GM19455 (cell line): ENCODE results near the gene HSPE1.
"Not testable (repeated sequence)": the region's sequence is repeated elsewhere in the genome, so short reads cannot be mapped to it uniquely, and the experiment has no call there.

Source experiments
- ATAC-seq: cut with Tn5 transposase; IDR thresholded peaks from one replicate; pipeline ENCODE4 v1.9.1; 2021; ENCODE audit not compliant: unreplicated experiment

HSPE1 gene

DNA sequence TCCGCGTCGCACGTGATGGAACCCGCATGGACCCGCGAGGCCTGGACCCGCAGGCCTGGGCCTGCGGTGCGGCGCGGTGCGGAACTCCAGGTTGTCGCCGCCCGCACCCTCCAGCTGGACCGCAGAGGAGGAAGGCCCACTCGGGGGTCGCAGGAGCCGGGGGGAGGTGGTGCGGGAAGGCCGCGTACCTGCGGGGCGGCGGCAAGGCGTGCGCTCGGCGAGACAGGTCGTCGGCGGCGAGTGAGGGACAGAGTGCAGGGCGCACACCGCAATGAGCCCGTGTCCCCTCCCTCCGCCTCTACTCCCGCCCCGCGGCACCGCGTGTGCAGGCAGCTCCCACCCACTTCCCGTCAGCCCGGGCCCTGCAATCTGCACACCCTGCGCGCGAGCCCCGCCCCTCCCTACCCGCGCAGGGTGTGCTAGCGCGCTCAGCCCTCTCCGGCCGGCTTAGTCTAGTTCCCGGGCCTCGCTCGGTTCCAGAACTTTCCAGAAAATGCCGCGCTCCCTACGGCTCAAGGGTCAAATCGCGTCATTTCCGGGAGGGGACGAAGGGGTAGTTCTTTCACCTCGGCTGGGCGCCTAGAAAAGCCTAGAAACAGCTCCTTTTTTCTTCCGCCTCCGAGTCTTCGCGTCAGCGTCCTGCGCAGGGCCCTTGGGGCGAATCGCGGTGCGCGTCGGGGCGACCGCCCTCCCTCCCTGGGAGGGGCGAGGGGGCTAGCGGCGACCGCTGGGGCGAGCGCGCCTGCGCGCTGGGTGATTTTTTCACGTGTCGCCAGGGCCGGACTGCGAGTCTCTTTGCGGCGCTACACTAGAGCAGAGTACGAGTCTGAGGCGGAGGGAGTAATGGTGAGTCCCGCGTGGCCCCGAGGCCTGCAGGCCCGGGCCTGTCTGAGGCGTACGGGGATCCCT is at the start of gene HSPE1, which contains the start of gene HSPD1:
TSS of gene HSPE1 (plus strand) at position 786 of the 909 bp plus-strand sequence. CDS start at position 844, 58 bp downstream.
TSS of gene HSPD1 (minus strand) at position 247 of the 909 bp plus-strand sequence. CDS start 992 bp downstream, outside the sequence.
- peak; percentile 78 for ATAC-seq

DNA sequence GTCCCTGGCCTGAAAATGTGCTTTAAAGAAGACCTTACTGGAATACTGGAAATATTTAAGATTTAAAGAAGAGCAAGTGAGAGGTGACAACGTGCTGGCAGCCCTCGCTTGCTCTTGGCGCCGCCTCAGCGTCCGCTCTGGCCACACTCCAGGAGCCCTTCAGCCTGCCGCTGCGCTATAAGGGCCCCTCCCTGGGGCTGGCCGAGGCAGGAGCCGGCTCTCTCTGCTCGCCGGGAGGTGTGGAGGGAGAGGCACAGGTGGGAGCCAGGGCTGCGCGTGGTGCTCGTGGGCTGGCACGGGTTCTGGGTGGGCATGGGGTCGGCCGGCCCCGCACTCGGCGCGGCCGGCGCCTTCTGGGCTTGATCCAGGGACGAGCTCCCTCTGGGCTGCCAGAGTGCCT is 49.7 kb upstream of the HSPE1 start:
- no peak for ATAC-seq

DNA sequence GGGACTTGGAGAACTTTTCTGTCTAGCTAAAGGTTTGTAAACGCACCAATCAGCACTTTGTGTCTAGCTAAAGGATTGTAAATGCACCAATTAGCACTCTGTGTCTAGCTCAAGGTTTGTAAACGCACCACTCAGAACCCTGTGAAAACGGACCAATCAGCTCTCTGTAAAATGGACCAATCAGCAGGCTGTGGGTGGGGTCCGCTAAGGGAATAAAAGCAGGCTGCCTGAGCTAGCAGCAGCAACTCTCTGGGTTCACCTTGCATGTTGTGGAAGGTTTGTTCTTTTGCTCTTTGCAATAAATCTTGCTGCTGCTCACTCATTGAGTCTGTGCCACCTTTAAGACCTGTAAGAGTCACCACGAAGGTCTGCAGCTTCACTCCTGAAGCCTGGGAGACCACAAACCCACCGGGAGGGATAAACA is 49.2 kb upstream of the HSPE1 start:
- not testable (repeated sequence) for ATAC-seq

DNA sequence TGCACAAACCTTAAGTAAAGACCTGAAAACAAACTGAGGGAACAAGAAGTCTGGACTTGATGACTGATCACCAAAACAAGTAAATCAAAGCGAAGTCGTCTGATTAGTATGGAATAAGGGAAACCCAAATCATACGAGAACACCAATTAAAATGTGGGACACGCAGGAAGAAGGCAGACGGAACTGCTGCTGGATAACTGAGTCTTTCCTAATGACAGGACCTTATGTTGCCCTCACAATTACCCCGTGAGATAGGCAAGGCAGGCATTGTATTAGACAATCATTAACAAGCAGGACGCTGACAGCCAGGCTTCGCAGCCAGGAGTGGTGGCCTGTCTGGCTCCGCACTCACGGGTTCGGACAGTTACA is 47.4 kb upstream of the HSPE1 start:
- no peak for ATAC-seq

DNA sequence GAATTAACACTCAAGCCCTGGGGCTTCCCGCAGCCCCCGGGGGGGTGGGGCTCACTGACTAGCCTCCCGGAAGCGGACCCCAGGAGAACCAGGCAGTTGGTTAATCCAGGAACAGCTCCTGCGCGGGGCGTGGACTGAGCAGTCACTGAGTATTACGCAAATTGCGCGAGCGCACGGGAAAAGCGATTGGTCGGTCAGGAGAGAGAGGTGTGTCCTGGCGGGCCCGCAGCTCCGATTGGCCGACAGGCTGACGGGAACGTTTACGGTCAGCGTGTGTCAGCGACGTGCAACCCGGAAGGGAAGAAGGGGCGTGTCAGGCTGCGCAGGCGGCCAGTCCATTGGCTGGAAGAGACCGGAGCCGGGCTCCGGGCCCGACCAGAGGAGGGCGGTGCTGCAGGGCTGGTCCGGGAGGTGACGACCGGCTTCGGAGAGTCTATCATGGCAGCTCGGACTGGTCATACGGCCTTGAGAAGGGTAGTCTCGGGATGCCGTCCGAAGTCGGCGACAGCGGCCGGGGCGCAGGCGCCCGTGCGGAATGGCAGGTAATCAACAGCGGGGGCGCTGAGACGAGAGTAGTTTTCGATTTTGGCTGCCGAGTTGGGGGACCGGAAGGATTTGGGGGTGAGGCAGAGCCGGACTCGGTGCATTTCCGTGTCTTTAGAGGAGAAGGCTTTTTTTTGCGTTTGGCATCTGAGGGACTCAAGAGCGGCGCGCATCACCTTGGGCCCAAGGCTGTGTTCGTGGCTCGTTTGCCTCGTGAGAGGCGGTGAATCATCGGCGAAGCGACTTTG is 46.9 kb upstream of the HSPE1 start, which contains the start of gene COQ10B:
TSS of gene COQ10B (plus strand) at position 430 of the 791 bp plus-strand sequence. CDS start at position 439, 9 bp downstream.
- peak; percentile 96 for ATAC-seq

DNA sequence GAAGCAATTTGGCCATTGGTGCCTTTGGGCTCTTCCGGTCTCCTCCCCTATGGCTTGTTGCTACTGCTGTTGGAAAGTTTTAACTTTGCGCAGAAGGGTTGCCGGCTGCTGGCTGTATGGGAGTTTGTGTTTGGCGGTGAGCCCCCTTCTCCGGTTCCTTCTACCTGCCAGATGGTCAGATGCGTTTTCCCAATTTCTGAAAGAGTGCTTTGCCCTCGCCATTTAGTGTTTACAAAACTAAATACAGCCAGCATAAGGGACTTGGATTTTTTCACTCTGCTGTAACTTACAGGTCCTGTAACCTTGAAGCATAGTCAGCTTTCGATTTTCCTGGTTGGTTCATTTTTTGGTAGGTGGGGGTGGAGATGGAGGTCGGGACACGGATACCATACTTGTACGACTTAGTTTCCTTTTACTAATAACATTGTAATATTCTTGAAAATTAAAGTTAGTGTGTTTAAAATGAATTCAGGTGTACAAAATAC is 46.2 kb upstream of the HSPE1 start:
- peak; percentile 37 for ATAC-seq

DNA sequence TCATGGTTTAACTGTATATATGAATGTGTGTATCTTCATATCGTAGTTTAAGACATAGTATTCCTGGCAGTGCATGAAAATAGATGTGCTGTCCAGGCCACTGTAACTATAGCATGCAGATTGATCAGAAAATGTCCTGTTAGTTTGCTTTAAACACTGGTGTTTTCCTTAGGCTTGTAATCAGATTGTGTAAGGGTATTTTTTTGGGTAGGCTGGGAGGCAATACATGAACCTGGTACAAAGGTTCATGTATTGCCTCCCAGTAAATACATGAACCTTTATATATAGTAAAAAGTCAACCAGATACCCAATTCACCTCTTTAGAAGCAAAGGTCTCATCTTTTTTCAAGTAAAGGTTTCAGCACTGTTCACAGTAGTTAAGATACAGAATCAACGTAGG is 45.3 kb upstream of the HSPE1 start:
- no peak for ATAC-seq

DNA sequence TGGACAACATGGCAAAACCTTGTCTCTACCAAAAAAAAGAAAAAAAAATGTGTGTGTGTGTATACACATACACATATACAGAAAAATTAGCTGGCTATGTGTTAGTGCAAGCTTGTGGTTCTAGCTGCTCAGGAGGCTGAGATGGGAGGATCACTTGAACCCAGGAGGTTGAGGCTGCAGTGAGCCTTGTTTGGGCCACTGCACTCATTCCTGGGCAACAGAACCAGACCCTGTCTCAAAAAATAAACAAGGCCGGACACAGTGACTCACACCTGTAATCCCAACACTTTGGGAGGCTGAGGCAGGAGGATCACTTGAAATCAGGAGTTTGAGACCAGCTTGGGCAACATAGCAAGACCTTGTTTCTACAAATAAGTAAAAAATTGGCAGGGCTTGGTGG is 44.8 kb upstream of the HSPE1 start:
- no peak for ATAC-seq

DNA sequence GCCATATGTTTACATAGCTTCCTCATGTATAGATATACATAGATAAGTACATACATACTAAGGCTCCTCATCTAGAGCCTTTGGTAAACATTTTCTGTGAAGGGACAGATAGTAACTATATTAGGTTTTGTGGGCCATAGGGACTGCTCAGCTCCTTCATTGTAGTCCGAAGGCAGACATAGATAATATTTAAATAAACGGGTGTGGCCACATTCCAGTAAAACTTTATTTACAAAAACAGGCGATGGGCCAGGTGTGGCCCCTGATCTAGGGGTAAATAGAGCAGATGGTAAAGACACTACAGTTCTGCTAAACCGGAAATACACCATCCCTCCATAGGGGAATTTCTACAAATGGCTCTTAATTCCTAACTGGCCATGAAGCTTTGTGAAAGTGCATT is 39.5 kb upstream of the HSPE1 start:
- ATAC-seq, result no peak

DNA sequence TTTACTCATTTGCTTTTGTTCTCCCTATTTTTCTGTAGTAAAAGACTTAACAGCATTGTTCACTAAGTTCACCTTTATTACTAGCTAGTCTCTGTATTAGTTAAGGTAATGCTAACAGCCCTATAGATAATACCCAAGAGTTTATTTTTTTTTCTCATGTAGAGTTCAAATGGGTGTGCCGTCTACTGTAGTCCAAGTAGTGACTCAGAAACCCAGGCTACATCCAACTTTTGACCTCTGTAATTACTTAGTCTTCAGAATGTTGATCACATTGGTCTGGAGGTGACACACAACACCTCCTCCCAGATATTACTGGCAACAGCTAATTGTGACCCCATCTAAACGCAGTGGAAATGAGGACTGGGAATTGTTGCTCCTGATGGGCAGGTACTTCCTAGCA is 39.1 kb upstream of the HSPE1 start:
- no peak for ATAC-seq

DNA sequence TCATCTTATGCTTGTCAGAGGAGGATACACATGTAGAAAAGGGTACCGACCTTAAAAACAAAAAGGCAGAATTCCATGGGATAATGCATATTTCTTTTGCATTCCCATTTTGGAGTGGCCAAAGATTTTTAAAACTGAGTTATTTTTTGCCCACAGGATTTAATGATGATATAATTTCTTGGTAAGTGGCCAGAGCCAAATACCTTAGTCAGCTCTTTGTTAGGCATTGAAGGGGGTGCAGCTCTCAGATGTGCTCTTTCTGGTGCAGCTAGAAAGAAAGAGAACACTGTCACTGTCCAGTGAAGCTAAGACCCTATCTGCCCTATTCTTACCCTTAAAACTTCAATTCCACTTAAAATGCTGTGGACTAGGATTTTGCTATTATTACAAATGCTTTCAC is 36.0 kb upstream of the HSPE1 start:
- ATAC-seq, result no peak

DNA sequence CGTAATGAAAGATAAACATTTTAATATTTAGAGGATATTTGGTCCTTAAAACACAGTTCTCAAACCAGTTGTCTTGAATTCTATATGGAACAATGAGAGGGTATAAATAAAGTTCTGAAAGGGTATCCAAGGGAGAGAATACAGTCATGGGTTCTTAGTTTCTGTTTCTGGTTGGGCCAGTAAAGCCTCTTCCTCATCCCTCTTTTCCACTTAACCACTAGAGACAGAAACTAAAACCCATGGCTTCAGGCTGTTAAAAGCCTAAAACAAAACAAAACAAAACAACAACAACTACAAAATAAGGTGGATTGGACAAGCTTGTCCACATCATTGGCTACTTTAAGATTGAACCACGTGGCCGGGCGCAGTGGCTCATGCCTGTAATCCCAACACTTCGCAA is 28.0 kb upstream of the HSPE1 start:
- ATAC-seq, result no peak

DNA sequence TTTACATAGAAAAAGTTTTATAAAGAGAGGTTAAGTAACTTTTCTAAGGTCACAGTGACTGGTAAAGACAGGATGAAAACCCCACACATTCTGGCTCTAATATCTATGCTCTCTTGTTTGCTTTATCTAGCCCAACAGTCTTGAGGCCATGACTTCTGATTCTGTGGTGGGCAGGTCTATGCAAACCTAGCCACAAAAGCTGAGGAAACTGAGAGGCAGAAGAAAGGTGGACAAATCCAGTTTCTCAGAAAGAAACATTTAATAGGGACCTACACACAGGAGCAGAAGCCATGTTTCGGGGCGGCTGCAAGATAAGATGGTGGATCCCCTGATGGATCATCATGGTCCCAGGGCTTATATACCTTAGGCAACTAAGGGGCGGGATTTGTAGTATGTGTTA is 22.4 kb upstream of the HSPE1 start:
- no peak for ATAC-seq

DNA sequence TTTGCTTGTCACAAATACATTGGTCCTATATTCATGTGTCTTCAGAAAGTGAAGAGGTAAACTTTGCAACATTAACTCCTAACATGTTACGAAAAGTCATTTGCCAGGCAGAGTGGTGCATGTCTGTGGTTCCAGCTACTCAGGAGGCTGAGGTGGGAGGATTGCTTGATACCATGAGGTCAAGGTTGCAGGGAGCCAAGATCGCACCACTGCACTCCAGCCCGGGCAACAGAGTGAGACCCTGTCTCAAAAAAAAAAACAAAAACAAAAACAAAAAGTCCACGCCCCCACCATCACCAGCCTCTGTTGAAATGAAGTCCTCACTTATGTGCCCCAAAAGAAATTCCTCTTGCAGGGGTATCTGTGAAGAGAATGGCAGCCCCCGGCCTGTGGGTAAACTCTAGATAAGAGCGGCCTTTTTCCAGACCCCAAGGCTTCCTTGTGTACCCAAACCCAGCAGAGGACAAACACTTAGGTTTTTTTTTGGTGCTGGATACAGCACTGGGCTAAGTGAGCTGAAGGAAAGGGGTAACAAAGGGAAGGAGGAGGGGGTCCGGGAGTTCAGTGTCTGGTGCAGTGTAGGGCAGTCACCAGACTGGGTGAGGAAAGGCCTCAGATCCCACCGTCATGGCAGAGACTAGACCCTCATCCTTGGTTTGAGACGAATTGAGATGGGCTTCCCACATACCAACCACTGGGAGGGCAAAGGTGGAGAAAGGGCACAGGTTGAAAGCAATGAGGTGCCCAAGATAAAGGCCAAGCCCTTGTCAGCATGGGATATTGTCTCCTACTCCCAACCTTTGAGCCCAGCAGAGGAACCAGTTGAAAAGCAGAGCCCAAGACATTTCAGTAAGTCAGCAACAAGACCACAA is 19.8 kb upstream of the HSPE1 start:
- ATAC-seq, result no peak

DNA sequence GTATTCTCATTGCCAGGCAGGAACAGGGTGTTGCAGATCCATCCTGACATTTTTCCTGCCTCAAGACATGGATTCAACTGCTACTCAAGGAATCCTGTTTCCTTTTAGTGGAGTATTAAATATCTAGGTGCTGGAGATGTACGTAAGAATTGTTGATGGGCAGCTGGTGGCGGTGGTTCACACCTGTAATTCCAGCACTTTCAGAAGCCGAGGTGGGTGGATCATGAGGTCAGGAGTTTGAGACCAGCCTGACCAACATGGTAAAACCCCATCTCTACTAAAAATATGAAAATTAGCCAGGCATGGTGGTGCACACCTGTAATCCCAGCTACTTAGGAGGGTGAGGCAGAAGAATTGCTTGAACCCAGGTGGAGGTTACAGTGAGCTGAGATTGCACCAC is 15.9 kb upstream of the HSPE1 start:
- not testable (repeated sequence) for ATAC-seq

DNA sequence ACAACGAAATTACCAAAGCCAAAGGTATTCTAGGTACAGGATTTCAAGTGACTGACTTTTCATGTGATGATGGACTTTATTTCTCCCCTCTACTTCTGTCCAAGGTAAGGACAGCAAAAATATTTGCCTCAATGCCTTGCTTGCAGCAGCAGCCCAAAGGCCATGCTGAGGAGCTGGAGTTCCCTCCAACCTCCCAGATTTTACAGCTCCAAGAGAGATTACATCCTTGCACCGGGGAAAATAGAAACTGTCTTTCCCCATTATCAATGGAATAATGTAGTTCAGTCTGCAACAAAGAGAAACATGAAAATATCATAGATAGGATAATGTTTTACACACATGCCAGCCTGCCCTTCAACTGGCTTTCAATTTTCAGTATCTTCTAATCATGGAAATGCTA is 14.0 kb upstream of the HSPE1 start:
- no peak for ATAC-seq

DNA sequence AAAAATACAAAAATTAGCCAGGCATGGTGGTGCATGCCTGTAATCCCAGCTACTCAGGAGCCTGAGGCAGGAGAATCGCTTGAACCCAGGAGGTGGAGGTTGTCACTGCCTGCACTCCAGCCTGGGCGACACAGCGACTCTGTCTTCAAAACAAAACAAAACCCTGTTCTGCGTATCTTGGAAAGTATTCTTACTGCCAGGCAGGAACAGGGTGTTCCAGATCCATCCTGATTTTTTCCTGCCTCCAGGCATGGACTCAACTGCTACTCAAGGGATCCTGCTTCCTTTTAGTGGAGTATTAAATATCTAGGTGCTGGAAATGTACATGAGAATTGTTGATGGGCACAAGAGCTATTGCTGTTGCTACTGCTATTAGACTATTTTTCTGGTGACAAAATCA is 12.8 kb upstream of the HSPE1 start:
- ATAC-seq, result no peak

DNA sequence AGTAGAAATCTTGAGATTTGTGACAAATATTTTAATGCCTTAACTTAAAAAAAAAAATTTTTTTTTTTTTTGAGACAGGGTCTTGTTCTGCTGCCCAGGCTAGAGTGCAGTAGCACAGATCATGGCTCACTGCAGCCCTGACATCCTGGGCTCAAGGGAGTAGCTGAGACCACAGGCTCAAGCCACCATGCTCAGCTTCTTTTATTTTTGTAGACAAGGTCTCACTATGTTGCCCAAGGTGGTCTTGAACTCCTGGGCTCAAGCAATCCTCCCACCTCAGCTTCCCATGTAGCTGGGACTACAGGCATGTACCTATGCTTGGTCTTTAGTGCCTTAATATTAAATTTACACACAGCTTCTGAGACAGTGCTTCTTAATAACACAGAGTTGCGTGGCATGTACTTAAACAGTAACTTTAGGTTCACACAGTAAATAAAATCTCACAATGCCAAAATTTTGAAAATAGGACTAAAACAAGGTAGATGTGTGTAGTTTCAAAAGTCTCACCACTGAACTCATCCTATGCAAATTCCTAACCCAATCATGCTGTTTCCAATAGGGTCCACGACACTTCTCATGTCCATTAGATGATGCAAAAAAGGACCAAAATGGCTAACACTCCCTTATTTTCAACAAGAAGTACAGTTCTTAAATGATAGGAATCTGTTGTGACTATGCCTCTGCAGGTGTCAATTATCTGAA is 4.6 kb upstream of the HSPE1 start:
- ATAC-seq, result no peak

DNA sequence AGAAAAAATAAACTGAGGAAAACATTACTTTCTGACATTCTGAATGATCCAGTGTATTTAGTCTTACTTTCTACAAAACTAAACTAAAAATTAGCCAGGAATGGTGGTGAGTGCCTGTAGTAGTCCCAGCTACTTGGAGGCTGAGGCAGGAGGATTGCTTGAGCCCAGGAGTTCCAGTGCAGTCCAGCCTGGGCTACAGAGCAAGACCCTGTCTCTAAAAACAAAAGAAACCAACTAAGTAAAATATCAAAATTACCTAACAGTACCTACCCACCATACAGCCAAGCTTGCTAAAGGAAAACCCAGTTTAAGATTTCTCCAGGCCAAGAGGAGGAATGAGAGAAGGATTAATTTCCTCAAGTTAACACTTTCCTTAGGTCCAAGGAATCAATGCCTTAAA is 3.5 kb upstream of the HSPE1 start:
- no peak for ATAC-seq

DNA sequence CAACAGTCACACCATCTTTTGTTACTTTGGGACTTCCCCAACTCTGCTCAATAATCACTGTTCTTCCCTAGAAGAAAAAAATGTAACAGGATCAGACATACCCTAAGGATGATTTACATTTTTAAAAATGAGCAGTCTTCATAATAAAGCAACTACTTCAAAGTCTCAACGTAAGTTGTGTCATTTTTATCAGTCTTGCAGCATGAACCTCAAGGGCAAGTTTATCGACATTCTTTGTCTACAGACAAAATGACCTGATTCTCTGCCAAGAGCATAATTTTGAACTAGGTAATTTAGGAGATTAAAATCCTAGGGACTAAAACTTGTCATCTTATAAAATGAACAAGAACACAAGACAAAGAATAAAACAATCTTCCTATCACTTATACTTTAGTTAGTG is 2.9 kb upstream of the HSPE1 start:
- no peak for ATAC-seq
